ENCODE results near the gene DHH. TPM values are rescaled to one million over a fixed set of nuclear protein-coding genes. Genes with fewer than 3 reads are reported as not detected.

Gene DHH
- total and polyA plus RNA-seq, 2 donors (not counting 3 experiments of a cell fraction or from before 2014, with no cell fraction given) = 2.9 to 3.3 TPM

DNA sequence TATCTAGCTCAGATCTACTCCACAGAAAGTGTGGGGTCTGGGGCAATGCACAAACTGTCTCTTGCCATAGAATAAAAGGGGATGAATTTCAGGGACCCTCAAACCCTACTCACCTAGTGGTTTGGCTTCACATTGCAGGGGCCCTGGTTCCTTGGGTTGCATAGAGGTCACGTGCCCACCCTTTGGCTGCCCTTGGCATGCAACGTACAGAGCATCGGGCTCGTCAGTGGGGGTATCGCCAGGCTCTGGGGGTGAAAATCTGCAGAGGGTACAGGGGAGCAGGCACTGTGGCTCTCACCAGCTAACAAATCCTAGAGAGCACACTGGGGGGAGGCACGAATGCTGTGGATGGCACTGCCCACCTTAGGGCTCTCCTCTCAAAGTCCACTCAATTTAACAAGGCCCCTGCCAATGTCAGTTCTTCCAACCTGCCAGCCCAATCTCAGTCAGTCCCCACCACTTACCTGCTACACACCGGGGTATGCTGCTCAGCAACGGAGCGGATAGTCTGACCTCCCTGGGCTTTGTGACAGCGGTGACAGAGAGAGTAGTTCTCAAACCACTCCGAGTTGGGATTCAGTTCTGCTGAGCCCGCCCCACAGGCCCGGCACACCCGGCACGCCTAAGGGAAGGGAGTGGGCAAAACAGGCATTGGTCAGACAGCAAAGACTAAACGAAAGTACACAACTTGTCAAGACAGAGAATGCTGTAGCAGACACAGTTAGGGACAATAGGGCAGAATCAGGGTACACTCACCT lies 42.0 kb downstream of the DHH start:
- Histone ChIP-seq H3K36me3 (ENCODE audit: control insufficient read depth in 2 of 2, extremely low read depth in 1 of 2, insufficient read depth in 2 of 2, low read length in 2 of 2) (peaks cover 40 to 72% of the 10 kb centered on the region in 2 experiments), H4K20me1 (replicated peaks; ENCODE audit: control insufficient read depth, extremely low read depth, insufficient read depth, low read length) (peaks cover 5% of the 10 kb centered on the region)

More for the DNA sequence above, 42.0 kb downstream of the DHH start:
- peaks cover 67% of the 10 kb centered on the region for H3K79me2 ChIP-seq (ENCODE audit: control insufficient read depth, insufficient read depth, low read length)
- ChIA-PET CTCF (no interaction called here), POLR2A (no interaction called here)
- dilution Hi-C loops (cut with MboI; ENCODE audit: extremely low pct_ligation_motif_present, low sequenced_read_pairs) (no loop called here), intact Hi-C loops (cut with micrococcal nuclease) (no loop called here)
- no peak overlapping the region for H3K4me2 ChIP-seq (ENCODE audit: insufficient read depth, low read length)
- FAIRE-seq (no peak), DNase-seq (ENCODE audit: low read depth, low spot score) (no peak)
- no peak overlapping the region for H2AFZ ChIP-seq (ENCODE audit: low read depth, low read length)
- TF ChIP-seq JUN (IDR thresholded peaks at IDR 0.05; ENCODE audit: borderline replicate concordance, insufficient read depth, insufficient read length, low read depth) (no peak), FOS (IDR thresholded peaks at IDR 0.05; ENCODE audit: borderline replicate concordance, insufficient read depth, low read length) (no peak), POLR2A (IDR thresholded peaks at IDR 0.05; ENCODE audit: low read depth, low read length) (no peak), EZH2 (IDR thresholded peaks at IDR 0.05; ENCODE audit: borderline replicate concordance, low read depth, low read length, severe bottlenecking) (no peak), GATA2 (IDR thresholded peaks at IDR 0.05; ENCODE audit: insufficient read depth, insufficient read length, low read depth, low read length) (no peak), POLR2AphosphoS5 (IDR thresholded peaks at IDR 0.05; ENCODE audit: insufficient read depth, low read depth, low read length) (no peak)
- TF ChIP-seq, protein P1, sequence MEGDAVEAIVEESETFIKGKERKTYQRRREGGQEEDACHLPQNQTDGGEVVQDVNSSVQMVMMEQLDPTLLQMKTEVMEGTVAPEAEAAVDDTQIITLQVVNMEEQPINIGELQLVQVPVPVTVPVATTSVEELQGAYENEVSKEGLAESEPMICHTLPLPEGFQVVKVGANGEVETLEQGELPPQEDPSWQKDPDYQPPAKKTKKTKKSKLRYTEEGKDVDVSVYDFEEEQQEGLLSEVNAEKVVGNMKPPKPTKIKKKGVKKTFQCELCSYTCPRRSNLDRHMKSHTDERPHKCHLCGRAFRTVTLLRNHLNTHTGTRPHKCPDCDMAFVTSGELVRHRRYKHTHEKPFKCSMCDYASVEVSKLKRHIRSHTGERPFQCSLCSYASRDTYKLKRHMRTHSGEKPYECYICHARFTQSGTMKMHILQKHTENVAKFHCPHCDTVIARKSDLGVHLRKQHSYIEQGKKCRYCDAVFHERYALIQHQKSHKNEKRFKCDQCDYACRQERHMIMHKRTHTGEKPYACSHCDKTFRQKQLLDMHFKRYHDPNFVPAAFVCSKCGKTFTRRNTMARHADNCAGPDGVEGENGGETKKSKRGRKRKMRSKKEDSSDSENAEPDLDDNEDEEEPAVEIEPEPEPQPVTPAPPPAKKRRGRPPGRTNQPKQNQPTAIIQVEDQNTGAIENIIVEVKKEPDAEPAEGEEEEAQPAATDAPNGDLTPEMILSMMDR (IDR thresholded peaks at IDR 0.05; ENCODE audit: extremely low read depth in 1 of 2, insufficient read depth in 1 of 2, low read depth in 1 of 2, low read length in 2 of 2) = no peak
- H3K27ac ChIP-seq (ENCODE audit: insufficient read depth, low read depth, low read length) = no peak overlapping the region
- H3K9me1 ChIP-seq (replicated peaks; ENCODE audit: control insufficient read depth, extremely low read depth, insufficient read depth, low read length) = no peaks in the 10 kb centered on the region
- no peaks in the 10 kb centered on the region for H3K27me3 ChIP-seq (ENCODE audit: control insufficient read depth in 2 of 2, insufficient read depth in 2 of 2, low read length in 2 of 2)
- H3K4me3 ChIP-seq (replicated peaks in 1 of 3; ENCODE audit: insufficient read depth in 1 of 3, low read depth in 1 of 3, low read length in 3 of 3) = no peak overlapping the region
- peaks cover 29% of the 10 kb centered on the region for H3K4me1 ChIP-seq (ENCODE audit: control insufficient read depth, extremely low read depth, insufficient read depth, low read length)
- BruUV-seq (replicated peaks) = no TSS peak
- no peaks in the 10 kb centered on the region for H3K9me3 ChIP-seq (replicated peaks; ENCODE audit: control insufficient read depth, insufficient read depth, low read length)
- no peak overlapping the region for H3K9ac ChIP-seq (replicated peaks; ENCODE audit: extremely low read depth, insufficient read depth, low read length)

Data from endothelial cell of umbilical vein (primary cell).